Activated CD8-positive, alpha-beta memory T cell treated with anti-CD3 and anti-CD28 coated beads, Interleukin-2, amount 50 U/mL, for 1 hour (primary cell): ENCODE measurements around the gene MINAR1.

ENCODE experiments used
- DNase-seq: peaks from one replicate; pipeline ENCODE4 v3.0.0-alpha.2; 2020; ENCODE audit errors: extremely low read depth

MINAR1 gene

GRCh38 chr15:79463043-79463780 is 31.1 kb downstream of the MINAR1 start:
- DNase-seq, result no peak

- DNase-seq, result no peak
Observed at GRCh38 chr15:79463781-79464270, 31.7 kb downstream of the MINAR1 start.

GRCh38 chr15:79466488-79466887 is 34.4 kb downstream of the MINAR1 start:
- DNase-seq, result no peak

GRCh38 chr15:79467865-79468586 is 35.9 kb downstream of the MINAR1 start:
- DNase-seq, result no peak

- DNase-seq, result no peak
Observed at GRCh38 chr15:79472446-79472845, 40.3 kb downstream of the MINAR1 start.

GRCh38 chr15:79474252-79474651 is 42.1 kb downstream of the MINAR1 start:
- no peak for DNase-seq

GRCh38 chr15:79475306-79475705 is 43.2 kb downstream of the MINAR1 start:
- DNase-seq, result no peak

- DNase-seq, result no peak
Observed at GRCh38 chr15:79478108-79478507, 46.0 kb downstream of the MINAR1 start.

- DNase-seq, result no peak
Observed at GRCh38 chr15:79479616-79480015, 47.5 kb downstream of the MINAR1 start.

- no peak for DNase-seq
Observed at GRCh38 chr15:79481793-79482192, 49.7 kb downstream of the MINAR1 start.
